GM21381 (cell line): ENCODE data around the gene RGPD4.

Experiments used
- ATAC-seq: cut with Tn5 transposase; IDR thresholded peaks from one replicate; pipeline ENCODE4 v1.9.1; 2021; ENCODE audit warnings: mild to moderate bottlenecking, moderate library complexity; ENCODE audit not compliant: unreplicated experiment

Gene RGPD4

GRCh38 chr2:107927034-107927534 lies 100.4 kb downstream of the RGPD4 start:
- ATAC-seq = no peak

GRCh38 chr2:107931412-107931811 lies 104.7 kb downstream of the RGPD4 start:
- ATAC-seq = no peak

- no peak for ATAC-seq
These were observed 105.8 kb downstream of the RGPD4 start for GRCh38 chr2:107932488-107932887.

DNA sequence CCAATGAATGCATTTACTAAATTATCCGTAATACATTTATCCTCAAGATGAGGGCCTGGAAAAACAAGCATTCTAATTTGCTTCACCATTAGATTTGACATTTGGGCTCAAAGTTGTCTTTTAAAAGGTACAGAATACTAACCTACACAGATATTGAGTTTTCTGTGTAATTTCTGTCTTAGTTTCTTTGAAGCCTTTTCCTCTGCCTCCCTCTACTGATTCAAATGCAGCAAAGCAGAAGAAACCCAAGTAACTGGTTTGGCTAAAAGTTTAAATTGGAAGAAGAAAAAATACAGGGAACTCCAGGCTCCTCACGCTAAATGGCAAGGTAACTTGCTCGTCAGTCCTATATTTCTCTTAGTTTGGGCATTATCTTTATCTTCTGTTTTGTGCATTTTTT lies 106.3 kb downstream of the RGPD4 start:
- ATAC-seq = no peak

- ATAC-seq = no peak
These were observed 110.0 kb downstream of the RGPD4 start for GRCh38 chr2:107936433-107937359.
